T-cell (primary cell): ENCODE results near the gene SH3BP4. TPM values are rescaled to one million over a fixed set of nuclear protein-coding genes. Genes with fewer than 3 reads are reported as not detected.

ENCODE experiments used
- ATAC-seq, 4 experiments: fragments of 200-7000 bp in 3 of 4; fragments of 150-1000 bp in 1 of 4; cut with Tn5 transposase; replicated peaks in 1 of 4; 1 replicate in 3 of 4; 2 replicates in 1 of 4; pipeline ENCODE4 v1.10.0; 2021; ENCODE audit warnings: moderate library complexity in 3 of 4, mild to moderate bottlenecking in 2 of 4, moderate number of reproducible peaks in 1 of 4
- CTCF ChIA-PET, 2 donors: fragments of 300-600 bp; sonication (Branson Sonifier 250); formaldehyde crosslinking; loops; one replicate each; lab custom pipeline; 2022; ENCODE audit warnings: antibody characterized with exemption in 2 of 2; lab: Charles Lee
- POLR2A ChIA-PET, 2 donors: fragments of 300-600 bp; sonication (Branson Sonifier 250); formaldehyde crosslinking; loops; one replicate each; lab custom pipeline; 2022; ENCODE audit warnings: antibody characterized with exemption in 2 of 2; lab: Charles Lee
- DNase-seq, 35 experiments: peaks; one replicate each; pipeline versions ENCODE4 v3.0.0 to v3.0.0-alpha.2; 2013 to 2023
- H3K27ac ChIP-seq: one replicate; pipeline ENCODE4 v1.5.1; 2013; ENCODE audit warnings: low read length
- H3K27me3 ChIP-seq, 2 experiments: replicated peaks in 1 of 2; 1 replicate in 1 of 2; 2 replicates in 1 of 2; pipeline versions ENCODE4 v1.6.1 to v1.7.0; 2013; ENCODE audit warnings: low read length in 1 of 2, mixed read lengths in 1 of 2; ENCODE audit not compliant: control insufficient read depth in 2 of 2, insufficient read depth in 2 of 2; ENCODE audit errors: extremely low read depth in 1 of 2
- H3K36me3 ChIP-seq, 2 donors: 1 replicate in 1 of 2; 2 replicates in 1 of 2; pipeline versions ENCODE4 v1.6.1 to v1.7.0; 2013; ENCODE audit warnings: low read length in 1 of 2; ENCODE audit not compliant: control insufficient read depth in 2 of 2, insufficient read depth in 1 of 2; ENCODE audit errors: extremely low read depth in 1 of 2
- H3K4me1 ChIP-seq, 2 experiments: 1 replicate in 1 of 2; 2 replicates in 1 of 2; pipeline versions ENCODE4 v1.6.1 to v1.7.0; 2013; ENCODE audit warnings: low read length in 2 of 2, mixed read lengths in 1 of 2; ENCODE audit not compliant: insufficient read depth in 2 of 2, control insufficient read depth in 1 of 2; ENCODE audit errors: extremely low read depth in 1 of 2
- H3K4me3 ChIP-seq, 2 donors: 1 replicate in 1 of 2; 2 replicates in 1 of 2; pipeline versions ENCODE4 v1.5.1 to v1.7.0; 2013; ENCODE audit warnings: mild to moderate bottlenecking in 2 of 2, low read length in 1 of 2, moderate library complexity in 1 of 2; ENCODE audit not compliant: control insufficient read depth in 1 of 2; ENCODE audit errors: extremely low read depth in 1 of 2
- H3K9me3 ChIP-seq: 2 replicates; pipeline ENCODE4 v1.7.0; 2013
- H3K27ac Mint-ChIP-seq, 2 donors: one replicate each; pipeline ENCODE4 v1.8.0; 2020 to 2021; ENCODE audit warnings: mild to moderate bottlenecking in 2 of 2, mixed read lengths in 2 of 2
- H3K27me3 Mint-ChIP-seq, 2 donors: one replicate each; pipeline ENCODE4 v1.8.0; 2021 to 2022; ENCODE audit warnings: mixed read lengths in 2 of 2
- H3K36me3 Mint-ChIP-seq: one replicate; pipeline ENCODE4 v1.8.0; 2021; ENCODE audit warnings: mixed read lengths
- H3K4me1 Mint-ChIP-seq, 3 donors: one replicate each; pipeline ENCODE4 v1.8.0; 2020 to 2022; ENCODE audit warnings: mixed read lengths in 3 of 3, mild to moderate bottlenecking in 1 of 3
- H3K4me3 Mint-ChIP-seq, 3 donors: one replicate each; pipeline ENCODE4 v1.8.0; 2020 to 2022; ENCODE audit warnings: mild to moderate bottlenecking in 3 of 3, mixed read lengths in 3 of 3, moderate library complexity in 3 of 3
- H3K9me3 Mint-ChIP-seq, 3 donors: one replicate each; pipeline ENCODE4 v1.8.0; 2020 to 2022; ENCODE audit warnings: mixed read lengths in 3 of 3
- WGBS: methylation state at CpG from one replicate; pipeline ENCODE4 v1.1.5; 2013; ENCODE audit warnings: missing lambda C conversion rate; ENCODE audit not compliant: insufficient coverage; 5-methylcytosine and 5-hydroxymethylcytosine counted together
- total RNA-seq, 35 experiments: library from RNA in 6 of 35; stranded (reverse) in 6 of 35; fragments of 120-200 nt in 1 of 35; gene quantifications; one replicate each; pipeline versions ENCODE4 v1.2.1 to v1.2.4 and lab custom pipeline; 2013 to 2026

The SH3BP4 gene
- total RNA-seq, 5 donors from 2014 or later (not counting 1 experiment from before 2014, with no cell fraction given): 0.14 to 1.3 (median 0.50) TPM

DNA sequence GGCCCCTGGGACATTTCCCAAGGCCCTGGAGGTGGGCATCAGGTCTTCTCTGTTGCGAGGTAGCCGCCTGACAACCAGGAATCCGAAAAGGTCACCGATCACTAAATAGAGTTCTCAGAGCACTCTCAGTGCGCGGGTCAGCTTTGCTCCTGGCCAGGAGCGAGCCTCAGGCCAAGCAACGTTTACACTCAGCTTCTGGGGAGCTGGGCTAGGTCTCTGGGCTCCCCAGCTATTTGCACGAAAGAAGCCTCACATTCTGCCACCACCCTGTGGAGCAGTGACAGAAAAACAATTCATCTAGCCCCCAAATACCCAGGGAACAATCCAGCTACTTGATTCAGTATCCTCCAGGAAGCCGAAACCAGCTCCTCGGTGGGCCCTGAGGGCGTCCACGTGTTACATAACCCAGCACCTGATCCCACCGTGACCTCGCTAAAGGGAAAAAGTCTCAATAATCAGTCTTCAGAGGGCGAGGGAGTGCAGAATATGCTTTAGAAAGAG is 3.3 kb downstream of the SH3BP4 start:
- 88% methylated on average over 10 of the region's 16 CpGs for WGBS
- Histone ChIP-seq H3K4me1 (peaks cover 0 to 14% of the 10 kb centered on the region in 2 experiments), H3K4me3 (no peak overlapping the region), H3K27ac (no peak overlapping the region), H3K9me3 (no peaks in the 10 kb centered on the region), H3K36me3 (no peaks in the 10 kb centered on the region), H3K27me3 (peaks cover 0 to 54% of the 10 kb centered on the region in 2 experiments)
- no peak for DNase-seq
- CTCF ChIA-PET: no interaction called here
- POLR2A ChIA-PET: interaction anchor here in 1 of 2 donors (0.6 kb wide), 1 partner anchor 273 kb away, joined by 3 read pairs; no protein-coding TSS in a partner anchor
- Mint-ChIP-seq H3K27me3 (peaks cover 42 to 51% of the 10 kb centered on the region in 2 donors), H3K36me3 (no peaks in the 10 kb centered on the region), H3K27ac (no peak overlapping the region), H3K9me3 (no peaks in the 10 kb centered on the region), H3K4me1 (peaks cover 7 to 18% (median 12%) of the 10 kb centered on the region in 3 donors), H3K4me3 (no peak overlapping the region)
- no peak for ATAC-seq

DNA sequence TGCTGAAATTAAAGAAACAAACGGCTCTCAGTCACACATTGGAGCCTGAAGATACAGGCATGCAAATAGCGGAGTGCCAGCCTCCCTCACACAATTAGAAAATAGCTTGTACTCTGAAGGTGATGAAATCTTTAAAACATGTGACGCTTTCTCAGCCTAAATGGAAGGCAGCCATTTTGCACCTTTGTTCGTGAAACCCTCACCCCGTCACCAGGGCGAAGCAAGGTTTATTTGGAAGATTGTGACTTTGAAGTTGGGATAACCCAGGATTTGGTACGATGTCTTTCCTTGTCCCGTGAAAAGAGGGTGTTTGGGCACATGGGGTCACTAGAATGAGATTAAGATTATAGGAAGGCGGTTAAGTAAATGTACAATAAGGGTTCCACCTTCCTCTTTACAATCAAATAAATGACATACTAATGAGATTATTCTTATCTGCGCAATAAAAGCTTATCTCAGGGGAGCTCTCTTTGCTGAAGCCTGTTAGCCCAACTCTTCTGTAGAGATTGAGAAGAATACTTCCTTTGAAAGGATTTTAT is 4.2 kb downstream of the SH3BP4 start:
- DNase-seq (no peak), ATAC-seq (no peak)
- Mint-ChIP-seq H3K27me3 (peaks cover 33 to 42% of the 10 kb centered on the region in 2 donors), H3K4me1 (peaks cover 0 to 10% (median 8%) of the 10 kb centered on the region in 3 donors), H3K4me3 (no peak overlapping the region), H3K27ac (no peak overlapping the region), H3K36me3 (no peaks in the 10 kb centered on the region), H3K9me3 (no peaks in the 10 kb centered on the region)
- Histone ChIP-seq H3K27me3 (peaks cover 0 to 46% of the 10 kb centered on the region in 2 experiments), H3K4me1 (peaks cover 0 to 10% of the 10 kb centered on the region in 2 experiments), H3K36me3 (no peaks in the 10 kb centered on the region), H3K4me3 (no peak overlapping the region), H3K27ac (no peak overlapping the region), H3K9me3 (no peaks in the 10 kb centered on the region)
- WGBS: 79% methylated on average over 4 of the region's 10 CpGs
- ChIA-PET CTCF (no interaction called here), POLR2A (interaction anchor here in 1 of 2 donors (0.6 kb wide), 1 partner anchor 274 kb away, joined by 3 read pairs; no protein-coding TSS in a partner anchor)

DNA sequence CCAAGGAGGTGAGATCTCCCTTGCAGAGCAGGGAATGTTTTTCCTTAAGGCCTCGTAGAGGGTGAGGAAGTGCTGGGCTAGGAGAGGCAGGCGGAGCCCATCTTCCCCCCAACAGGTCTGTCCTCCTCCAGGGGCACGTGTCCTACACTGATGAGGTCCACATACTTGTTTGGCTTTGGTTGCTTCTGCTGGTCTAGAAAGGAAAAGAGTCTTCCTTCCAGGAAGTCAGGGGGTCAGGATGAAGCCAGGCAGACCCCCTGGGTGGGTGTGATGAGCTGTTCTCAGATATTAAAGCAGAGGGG is 6.0 kb downstream of the SH3BP4 start:
- ATAC-seq (no peak), DNase-seq (no peak)
- WGBS: no CpG with 5 or more reads among the region's 3 CpGs
- H3K9me3 ChIP-seq: no peaks in the 10 kb centered on the region
- H3K4me1 ChIP-seq: peaks cover 0 to 1% of the 10 kb centered on the region in 2 experiments
- H3K4me3 Mint-ChIP-seq: no peak overlapping the region
- peaks cover 0 to 38% of the 10 kb centered on the region in 2 experiments for H3K27me3 ChIP-seq
- no peaks in the 10 kb centered on the region for H3K36me3 ChIP-seq
- H3K36me3 Mint-ChIP-seq: no peaks in the 10 kb centered on the region
- H3K27me3 Mint-ChIP-seq: peaks cover 30 to 35% of the 10 kb centered on the region in 2 donors
- H3K4me3 ChIP-seq: no peak overlapping the region
- ChIA-PET POLR2A (no interaction called here), CTCF (no interaction called here)
- no peaks in the 10 kb centered on the region for H3K9me3 Mint-ChIP-seq
- H3K4me1 Mint-ChIP-seq: peaks cover 0 to 7% (median 3%) of the 10 kb centered on the region in 3 donors
- H3K27ac Mint-ChIP-seq: no peak overlapping the region
- no peak overlapping the region for H3K27ac ChIP-seq

DNA sequence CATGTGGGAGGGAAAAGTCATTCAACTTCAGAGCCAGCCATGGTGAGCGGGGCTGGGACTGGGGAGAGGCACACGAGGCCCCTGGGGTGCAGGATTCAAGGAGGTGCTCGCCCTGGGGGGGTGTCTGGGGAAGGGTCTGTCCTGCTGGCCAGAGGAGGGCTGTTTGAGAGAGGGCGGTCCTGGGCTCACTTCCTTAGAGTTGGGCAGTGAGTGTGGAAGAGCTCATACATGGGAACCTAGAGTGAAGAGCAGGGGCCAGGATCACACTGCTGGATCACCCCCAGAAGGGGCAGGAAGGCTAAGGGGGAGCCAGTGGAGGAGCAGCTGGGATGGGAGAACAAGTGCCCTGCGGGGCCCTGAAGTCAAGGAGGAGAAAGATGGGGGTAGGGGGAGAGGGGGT is 6.5 kb downstream of the SH3BP4 start:
- WGBS: 76% methylated on average over 5 of the region's 5 CpGs
- Mint-ChIP-seq H3K4me1 (peaks cover 0 to 2% (median 0%) of the 10 kb centered on the region in 3 donors), H3K36me3 (no peaks in the 10 kb centered on the region), H3K27me3 (peaks cover 25 to 30% of the 10 kb centered on the region in 2 donors), H3K9me3 (no peaks in the 10 kb centered on the region), H3K4me3 (no peak overlapping the region), H3K27ac (no peak overlapping the region)
- POLR2A ChIA-PET: no interaction called here
- Histone ChIP-seq H3K4me1 (no peaks in the 10 kb centered on the region), H3K9me3 (no peaks in the 10 kb centered on the region), H3K27ac (no peak overlapping the region), H3K27me3 (peaks cover 0 to 33% of the 10 kb centered on the region in 2 experiments), H3K4me3 (no peak overlapping the region), H3K36me3 (no peaks in the 10 kb centered on the region)
- ATAC-seq: no peak
- CTCF ChIA-PET: no interaction called here
- DNase-seq: no peak

DNA sequence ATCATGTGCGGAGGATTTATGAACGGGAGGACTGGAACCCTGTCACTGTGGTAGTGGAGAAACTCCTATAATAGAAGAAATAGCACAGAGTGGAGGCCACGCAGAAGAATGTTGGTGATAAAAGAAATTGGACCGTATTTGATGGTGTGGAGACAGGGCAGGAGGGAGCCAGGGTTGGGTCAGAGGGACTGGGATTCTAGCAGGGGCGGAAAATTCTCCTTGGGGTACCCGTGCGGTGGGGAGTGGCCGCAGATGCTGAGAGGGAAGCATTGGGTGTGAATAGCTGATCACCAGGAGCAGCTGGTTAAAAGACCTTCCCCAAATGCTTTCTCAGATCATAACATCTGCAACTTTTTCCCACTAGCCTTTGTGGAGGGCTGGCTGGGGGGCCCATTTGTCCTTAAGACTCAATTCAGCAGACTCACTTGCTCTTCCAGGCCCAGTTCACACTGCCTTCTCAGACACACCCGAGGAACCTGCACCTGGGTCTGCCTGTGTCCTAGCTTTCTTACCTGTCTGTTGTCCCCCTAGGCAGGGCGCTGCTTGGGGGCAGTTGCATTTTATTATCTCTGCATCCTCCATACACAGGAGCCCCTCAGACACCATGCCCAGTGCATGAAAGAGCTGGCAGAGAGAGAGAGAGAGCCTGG is 7.1 kb downstream of the SH3BP4 start:
- Histone ChIP-seq H3K9me3 (no peaks in the 10 kb centered on the region), H3K4me3 (no peak overlapping the region)
- no peak for ATAC-seq

DNA sequence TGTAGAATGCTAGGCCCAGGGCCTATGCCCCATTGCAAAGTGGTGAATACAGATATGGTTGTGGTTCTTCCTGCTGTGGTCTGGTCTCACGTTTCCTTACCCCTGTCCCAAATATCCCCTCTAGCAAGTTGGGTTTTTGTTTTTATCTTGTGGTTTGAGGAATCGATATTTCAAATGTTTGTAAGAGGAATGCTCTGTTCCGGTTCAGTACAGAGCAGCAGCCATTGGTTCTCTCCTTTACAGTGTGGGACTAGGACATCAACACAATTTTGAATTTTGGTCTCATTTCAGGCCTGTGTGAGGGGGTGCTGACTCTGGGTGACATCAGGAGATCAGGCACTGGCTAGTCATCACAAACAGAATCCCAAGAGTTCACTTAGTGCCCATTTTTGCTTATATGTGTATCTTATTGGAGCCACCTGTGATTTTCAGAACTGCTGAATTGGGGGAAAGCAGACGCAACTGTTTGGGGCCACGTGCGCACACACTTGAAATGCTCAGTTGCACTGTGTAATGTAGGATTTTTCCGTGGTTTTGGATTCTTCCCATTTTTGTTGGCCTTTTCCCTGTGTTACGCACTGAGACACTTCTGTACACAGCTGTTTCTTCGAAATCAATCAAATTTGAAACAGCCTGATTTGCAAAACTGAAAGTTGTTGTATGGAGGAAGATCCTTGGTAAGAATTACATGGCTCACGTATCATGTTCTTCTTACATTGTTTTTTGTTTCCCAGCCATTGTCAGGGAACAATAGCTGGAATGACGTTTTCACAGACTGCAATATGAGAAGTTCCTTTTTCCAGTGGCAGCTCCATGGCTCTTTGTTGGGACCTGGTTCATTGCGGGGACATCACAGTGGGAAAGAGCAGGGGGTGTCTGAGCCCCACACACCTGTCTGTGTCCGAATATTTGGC is 8.6 kb downstream of the SH3BP4 start:
- ChIA-PET CTCF (no interaction called here), POLR2A (no interaction called here)
- H3K36me3 ChIP-seq: no peaks in the 10 kb centered on the region
- H3K27ac ChIP-seq: no peak overlapping the region
- Mint-ChIP-seq H3K4me1 (no peaks in the 10 kb centered on the region), H3K4me3 (no peak overlapping the region), H3K27me3 (peaks cover 18 to 19% of the 10 kb centered on the region in 2 donors), H3K36me3 (no peaks in the 10 kb centered on the region), H3K27ac (no peak overlapping the region), H3K9me3 (no peaks in the 10 kb centered on the region)
- ATAC-seq: no peak
- peaks cover 0 to 27% of the 10 kb centered on the region in 2 experiments for H3K27me3 ChIP-seq
- DNase-seq: no peak
- H3K4me1 ChIP-seq: no peaks in the 10 kb centered on the region
- H3K4me3 ChIP-seq: no peak overlapping the region
- H3K9me3 ChIP-seq: no peaks in the 10 kb centered on the region
- WGBS: 88% methylated on average over 10 of the region's 13 CpGs

More for the DNA sequence above, 7.1 kb downstream of the SH3BP4 start:
- Mint-ChIP-seq H3K27ac (no peak overlapping the region), H3K4me1 (no peaks in the 10 kb centered on the region), H3K27me3 (peaks cover 27 to 30% of the 10 kb centered on the region in 2 donors), H3K36me3 (no peaks in the 10 kb centered on the region), H3K4me3 (no peak overlapping the region), H3K9me3 (no peaks in the 10 kb centered on the region)
- H3K27ac ChIP-seq: no peak overlapping the region
- no peak for DNase-seq
- no peaks in the 10 kb centered on the region for H3K4me1 ChIP-seq
- H3K36me3 ChIP-seq: no peaks in the 10 kb centered on the region
- ChIA-PET POLR2A (no interaction called here), CTCF (no interaction called here)
- H3K27me3 ChIP-seq: peaks cover 0 to 29% of the 10 kb centered on the region in 2 experiments
- 81% methylated on average over 5 of the region's 10 CpGs for WGBS
